GM18868 (cell line): ENCODE data around the gene DAB1.
"Not testable (repeated sequence)": the region's sequence is repeated elsewhere in the genome, so short reads cannot be mapped to it uniquely, and the experiment has no call there.

Experiments
- ATAC-seq: cut with Tn5 transposase; IDR thresholded peaks from one replicate; pipeline ENCODE4 v1.9.1; 2021; ENCODE audit warnings: mild to moderate bottlenecking, moderate library complexity; ENCODE audit not compliant: unreplicated experiment

DAB1 gene

DNA sequence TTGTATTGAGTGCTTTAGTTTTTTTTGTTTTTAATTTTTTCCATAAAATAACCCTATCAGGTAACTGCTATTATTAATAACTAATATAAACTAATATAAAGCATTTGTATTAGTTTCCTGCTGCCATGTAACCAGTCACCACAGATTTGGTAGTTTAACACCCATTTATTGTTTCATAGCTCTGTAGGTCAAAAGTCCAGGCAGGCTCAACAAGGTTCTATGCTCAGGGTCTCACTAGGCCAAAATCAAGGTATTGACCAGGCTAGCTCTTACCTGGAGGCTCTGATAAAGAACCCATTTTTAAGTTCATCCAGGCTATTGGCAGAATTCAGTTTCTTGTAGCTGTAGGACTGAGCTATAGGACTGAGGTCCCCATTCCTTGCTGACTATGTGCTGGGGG, 189.4 kb downstream of the DAB1 start:
- no peak for ATAC-seq

DNA sequence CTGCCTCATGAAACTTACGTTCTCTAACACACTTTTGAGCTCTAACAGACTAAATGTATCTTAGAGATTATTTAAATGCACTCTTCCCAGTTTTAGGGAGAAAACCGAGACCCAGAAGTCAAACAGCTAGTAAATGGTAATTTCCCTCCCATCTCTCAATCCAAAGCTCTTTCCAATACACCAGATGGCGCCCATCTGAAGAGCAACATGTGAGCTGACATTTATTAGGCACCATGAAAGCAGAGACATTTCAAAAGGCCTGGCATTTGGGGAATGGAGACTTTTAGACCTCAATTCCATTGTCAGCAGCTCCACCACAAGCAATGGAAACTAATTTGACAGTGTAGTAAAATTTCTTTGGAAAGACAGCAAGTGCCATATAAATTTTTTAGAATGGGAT, 191.4 kb downstream of the DAB1 start:
- ATAC-seq, result no peak

DNA sequence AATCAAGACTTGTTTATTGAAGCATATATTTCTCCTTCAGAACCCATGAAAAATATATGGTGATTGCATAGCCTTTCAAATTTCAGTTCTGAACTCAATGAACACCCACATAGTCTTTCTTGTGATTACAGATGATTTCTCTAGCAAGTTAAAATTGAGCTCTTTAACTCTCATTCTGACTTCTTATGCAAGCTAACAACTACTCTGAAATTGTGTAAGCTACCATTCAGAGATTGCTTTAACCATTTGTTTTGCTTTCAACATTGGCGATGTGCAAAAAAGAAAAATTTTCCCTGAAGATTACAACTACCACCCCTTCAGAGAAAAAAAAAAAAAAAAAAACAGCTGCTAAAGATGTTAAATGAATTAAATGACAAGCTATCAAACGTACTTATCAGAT, 193.9 kb downstream of the DAB1 start:
- no peak for ATAC-seq

DNA sequence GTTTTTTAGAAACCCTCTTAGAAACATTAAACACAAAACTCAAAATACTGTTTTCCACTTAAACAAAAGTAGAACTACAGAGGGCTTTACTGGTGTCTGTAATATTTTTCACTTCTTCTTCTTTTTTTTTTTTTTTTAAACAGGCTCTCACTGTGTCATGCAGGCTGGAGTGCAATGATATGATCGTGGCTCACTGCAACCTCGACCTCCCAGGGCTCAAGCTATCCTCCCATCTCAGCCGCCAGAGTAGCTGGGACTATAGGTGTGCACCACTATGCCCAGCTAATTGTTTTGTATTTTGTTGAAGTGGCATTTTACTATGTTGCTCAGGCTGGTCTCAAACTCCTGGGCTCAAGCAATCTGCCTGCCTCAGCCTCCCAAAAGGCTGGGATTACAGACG, 194.8 kb downstream of the DAB1 start:
- ATAC-seq, result no peak

DNA sequence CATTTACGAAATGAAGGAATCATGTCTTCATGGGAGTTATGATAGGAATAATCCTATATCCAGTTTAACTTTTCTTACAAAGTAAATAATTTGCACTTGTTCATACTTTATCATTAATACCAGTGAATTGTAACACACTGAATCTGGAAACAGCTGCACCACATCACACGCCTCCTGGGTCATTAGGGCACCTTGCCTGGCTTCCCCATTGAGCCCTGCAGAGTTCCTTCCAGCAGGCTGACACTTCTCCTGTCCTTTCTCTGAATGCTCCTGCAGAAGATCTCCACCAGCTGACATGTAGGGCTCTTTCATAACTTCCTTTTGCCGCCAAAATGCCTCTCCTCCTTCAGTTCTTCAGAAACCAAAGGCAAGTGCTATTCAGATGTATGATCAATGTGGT, 201.1 kb downstream of the DAB1 start:
- no peak for ATAC-seq

DNA sequence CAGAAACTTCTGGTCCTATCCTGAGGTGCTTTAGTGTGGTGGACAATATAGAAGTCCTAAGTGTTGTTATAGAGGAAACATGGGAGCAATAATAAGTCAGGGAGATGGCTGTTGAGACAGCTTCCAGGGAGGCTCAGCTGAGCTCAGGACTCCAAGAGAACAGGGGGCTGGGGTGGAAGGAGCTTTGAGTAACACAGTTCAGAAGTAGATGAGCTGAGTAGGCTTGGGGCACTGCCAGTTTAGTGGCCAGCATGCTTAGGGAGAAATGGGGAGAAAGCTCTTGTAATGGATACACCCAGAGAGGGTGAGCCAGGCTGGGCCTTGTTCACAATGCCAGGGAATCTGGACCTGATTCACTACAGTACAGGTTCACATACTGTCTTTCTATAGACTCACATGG, 201.6 kb downstream of the DAB1 start:
- no peak for ATAC-seq

DNA sequence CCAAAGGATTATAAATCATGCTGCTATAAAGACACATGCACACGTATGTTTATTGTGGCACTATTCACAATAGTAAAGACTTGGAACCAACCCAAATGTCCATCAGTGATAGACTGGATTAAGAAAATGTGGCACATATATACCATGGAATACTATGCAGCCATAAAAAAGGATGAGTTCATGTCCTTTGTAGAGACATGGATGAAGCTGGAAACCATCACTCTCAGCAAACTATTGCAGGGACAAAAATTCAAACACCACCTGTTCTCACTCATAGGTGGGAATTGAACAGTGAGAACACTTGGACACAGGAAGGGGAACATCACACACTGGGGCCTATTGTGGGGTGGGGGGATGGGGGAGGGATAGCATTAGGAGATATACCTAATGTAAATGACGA, 203.0 kb downstream of the DAB1 start:
- ATAC-seq, result not testable (repeated sequence)

DNA sequence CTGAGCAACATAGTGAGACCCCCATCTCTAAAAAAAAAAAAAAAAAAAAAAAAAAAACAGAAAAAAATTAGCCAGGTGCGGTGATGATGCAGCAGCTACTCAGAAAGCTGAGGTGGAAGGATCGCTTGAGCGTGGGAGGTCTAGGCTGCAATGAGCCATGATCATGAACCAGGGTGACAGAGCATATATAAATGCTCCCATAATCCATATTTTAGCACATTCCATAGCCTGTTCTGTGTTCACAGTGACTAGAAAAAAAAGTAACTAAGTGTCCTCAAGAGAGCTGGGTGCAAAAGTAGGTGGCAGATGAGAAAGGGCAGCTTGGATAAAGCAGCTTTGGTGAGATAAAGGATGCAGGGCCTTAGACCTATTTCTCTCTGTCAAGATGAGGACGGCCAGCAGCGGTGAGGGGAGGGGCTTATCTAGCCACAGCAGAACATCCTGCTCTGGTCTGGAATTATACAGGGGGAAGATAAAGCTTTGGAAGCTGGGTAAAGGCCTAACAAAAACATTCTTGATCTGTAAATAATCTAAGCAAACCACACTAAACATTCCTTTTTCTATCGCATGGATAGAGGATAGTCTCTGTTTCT, 205.3 kb downstream of the DAB1 start:
- ATAC-seq, result no peak

DNA sequence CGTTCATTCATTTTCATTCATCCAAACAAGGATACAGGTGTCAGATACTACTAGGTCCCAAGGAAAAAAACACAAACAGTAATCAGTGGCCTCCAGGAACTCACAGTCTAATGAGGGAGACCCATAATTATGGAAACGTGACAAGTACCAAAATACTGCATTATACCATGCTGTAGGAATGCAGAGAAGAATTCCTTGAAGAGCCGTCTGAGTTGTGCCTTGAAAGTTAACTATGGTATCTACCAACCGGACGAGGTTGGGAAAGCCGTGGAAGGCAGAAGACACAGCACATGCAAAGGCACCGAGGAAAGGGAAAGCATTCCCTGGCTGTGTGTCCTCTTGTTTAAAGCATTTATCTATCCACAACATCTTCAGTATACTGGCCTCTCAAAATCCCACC, 206.0 kb downstream of the DAB1 start:
- ATAC-seq, result no peak

DNA sequence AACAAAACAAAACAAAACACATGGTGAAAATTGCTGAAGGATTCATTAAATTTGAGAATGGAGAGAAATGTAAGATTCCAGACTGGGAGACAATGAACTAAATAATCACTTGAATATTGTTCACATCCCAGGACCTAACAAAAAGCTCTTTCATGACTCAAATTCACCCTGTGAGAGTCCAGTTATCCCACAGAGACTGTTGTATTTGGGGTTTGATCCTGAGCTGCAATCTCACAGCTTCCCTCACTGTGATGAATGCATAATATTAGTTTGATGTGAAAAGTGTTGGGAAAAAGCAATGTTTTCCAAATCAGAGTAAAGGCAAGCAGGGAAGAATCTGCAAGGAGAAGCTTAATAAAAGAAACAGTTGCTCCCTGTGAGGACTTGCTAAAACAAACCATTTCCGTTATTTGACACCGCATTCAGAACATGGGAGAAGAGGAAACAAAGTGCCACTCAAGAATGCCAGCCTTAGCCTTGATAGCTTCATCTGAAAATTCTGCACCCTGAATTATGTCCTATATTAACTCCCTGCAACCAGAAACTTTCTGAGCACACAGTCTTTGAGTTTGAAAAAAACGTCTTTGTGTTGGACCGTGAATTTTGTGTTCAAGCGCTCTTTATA, 208.8 kb downstream of the DAB1 start:
- no peak for ATAC-seq

DNA sequence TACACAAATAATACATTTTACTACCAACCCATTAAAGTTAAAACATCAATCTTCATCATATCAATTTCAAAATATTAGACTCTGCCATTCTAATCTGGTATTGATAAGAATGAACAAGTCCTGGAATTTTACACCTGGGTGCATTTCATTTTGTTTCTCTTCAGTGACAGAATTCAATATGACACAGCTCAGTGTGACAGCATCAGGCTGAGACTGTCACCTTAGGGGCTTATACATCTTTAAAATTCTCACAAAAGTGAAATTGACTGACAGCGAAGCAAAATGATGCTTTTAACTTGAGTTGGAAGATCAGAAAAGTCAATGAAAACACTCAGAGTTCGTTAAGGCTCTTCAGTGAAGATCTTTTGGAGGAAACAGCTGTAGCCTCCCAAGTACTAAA, 213.0 kb downstream of the DAB1 start:
- ATAC-seq, result no peak

DNA sequence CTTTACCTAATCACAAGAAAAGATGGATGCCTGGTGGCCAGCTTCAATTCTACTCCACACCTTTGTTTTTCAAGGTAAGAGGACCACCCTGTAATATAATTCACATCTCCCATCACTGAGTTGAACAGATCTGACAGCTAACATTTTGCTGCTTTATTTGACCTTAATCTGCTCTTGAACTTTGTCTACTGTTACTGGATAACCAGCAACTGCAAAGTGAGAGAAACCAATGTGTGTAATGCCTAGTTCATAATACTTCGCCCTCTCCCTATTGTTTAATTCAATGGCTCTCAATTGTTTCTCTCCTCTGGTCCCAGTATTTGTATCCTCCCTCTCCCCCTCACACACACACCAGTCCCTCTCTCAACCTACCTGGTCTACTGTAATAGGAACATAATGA, 214.4 kb downstream of the DAB1 start:
- ATAC-seq, result no peak

DNA sequence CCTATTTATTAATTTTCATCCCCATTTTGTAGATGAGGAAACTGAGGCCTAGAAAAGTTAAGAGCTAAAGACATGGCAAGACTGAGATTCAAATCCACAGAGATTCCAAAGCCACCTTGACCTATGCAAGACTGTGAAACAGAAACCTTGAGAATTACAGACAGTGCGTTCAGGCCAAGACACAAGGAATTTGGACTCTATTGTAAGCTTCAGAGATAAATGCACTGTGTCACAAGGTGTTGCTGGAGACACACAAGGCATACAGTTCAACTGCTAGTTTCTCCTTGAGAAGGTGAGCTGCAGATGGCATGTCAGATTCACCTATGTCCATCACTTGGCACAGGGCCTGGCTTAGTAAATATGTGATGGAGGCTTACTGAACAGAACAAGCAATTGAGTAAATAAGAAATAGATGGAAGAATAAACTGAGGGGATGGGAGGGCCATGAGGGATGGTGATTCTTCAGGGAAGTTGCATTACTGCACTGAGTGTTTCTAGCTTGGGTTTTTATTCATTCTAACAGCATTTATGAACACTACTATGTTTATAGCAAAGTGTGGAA, 215.0 kb downstream of the DAB1 start:
- no peak for ATAC-seq

DNA sequence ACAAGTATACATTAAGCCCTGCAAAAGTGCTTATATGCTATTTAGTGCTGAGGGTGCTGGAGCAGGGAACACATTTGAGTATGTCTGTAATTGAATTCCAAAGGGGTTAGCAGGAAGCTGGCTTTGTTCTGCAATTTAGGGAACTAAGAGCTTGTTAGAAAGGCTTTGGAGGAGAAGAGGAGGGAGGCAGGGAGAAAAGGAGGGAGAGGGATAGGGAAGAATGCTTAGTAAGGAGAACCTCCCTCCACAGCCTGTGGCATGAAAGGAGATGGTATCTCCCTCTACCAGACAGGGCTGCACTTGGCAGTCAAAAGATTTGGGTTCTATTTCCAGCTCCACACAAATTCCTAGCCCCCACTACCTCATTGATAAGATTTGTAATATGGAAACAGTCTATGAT, 217.8 kb downstream of the DAB1 start:
- no peak for ATAC-seq

DNA sequence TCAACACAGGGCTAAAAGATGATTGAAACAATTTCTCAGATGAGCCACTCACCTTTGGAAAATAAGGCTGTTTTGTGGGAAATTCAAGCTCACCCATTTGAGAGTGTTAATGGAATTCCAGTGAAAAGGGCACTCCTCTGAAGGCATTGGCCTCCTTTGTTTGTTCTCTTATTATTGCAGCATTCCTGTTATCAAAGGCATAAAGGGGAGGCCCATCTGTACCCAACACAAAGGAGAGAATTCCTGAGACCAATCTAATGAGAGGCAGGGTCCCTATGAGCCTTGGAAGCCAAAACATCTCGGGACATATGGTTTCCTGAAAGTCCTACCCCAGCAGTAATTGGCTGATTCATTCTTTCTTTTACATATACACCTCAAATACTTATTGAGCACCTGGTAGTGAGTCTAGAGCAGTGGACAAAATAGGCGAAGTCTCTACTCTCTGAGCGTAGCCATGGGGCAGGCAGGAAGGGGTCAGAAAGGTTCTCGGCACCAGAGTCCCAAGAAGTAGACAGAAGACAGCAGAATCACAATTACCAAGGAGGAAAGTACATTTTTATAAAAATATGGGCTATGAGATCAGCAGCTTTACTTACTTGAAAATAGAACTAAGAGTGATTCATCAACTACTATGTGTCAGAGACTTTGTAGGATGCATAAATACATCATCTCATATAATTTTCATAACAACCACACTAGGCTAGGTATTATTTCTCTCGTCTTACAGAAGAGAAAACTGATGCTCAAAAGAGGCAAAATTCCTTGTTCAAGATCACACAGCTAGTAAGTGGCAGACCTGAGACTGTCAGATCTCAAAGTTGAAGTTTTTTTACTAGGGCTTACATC, 218.7 kb downstream of the DAB1 start:
- no peak for ATAC-seq

DNA sequence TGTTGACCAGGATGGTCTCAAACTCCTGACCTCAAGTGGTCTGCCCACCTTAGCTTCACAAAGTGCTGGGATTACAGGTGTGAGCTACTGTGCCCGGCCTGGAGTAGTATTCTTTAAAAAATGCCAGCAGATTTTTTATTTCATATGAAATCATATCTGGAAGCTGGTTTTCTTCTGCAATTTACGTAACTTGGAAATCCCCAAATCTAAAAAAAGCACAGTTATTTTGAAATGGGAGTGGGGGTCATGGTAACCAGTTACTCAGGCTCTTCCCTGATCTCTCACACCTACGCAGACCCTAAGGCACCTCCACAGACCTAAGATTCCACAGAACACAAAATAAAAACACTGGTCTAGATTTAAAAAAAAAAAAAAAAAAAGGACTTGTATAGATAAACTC, 219.8 kb downstream of the DAB1 start:
- ATAC-seq, result peak; percentile 69

DNA sequence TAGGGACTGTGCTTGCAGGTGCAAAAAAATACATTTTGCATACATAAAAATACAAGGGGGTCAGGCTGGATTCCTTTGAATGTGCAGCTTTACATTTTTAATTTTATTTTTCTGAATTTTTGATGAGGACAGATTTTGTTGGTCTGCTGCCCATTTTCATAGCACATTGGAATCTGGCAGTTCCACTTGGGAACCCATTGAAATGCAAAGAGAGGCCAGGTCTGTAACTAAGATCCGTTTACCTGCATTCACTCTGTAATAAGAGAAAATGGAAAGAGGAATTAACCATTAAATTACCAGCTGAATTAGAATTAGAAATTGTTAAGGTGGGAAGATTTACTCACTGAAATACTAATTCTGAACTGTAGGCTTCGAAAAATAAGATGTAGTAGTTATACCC, 221.6 kb downstream of the DAB1 start:
- ATAC-seq, result no peak

DNA sequence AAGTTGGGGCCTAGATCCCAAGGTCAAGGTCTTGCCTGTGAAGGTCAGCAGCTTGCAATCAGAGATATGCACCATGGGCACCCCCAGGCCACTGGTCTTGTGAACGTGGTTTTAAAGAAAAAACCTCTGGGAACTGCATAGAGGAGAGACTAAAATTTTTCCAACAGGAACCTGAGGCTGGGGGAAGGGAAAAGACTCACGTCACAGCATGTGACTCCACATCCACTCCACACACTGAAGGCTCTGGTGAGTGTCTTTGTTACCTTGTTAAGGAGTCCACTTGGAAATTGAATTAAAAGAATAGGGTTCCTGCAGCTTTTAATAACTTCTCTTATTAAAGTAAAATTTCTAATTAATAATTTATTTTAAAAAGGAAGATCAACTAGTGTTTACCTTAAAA, 224.9 kb downstream of the DAB1 start:
- ATAC-seq, result no peak

DNA sequence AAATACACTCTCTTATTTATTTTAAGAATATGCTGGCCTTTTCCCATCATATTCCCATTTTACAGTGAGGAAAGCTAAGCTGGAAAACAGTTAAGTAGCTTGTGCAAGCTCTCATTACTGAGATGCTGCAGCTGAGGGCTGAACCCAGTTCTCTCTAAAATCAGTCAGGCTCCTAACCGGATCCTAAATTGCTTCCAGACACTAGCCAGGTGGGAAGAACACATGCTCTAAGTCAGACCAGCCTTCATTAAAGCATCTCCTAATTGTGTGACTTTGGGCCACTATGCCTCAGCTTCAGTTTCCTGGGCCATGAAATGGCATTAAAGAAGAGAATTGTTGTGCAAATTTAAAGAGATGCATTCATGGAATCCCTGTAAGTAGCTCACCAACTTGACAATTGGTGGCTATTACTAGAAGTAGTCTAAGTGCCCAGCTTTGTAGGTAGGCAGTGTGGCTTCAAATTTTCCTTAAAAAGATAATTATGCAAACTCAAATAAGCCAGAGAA, 228.4 kb downstream of the DAB1 start:
- ATAC-seq, result no peak

DNA sequence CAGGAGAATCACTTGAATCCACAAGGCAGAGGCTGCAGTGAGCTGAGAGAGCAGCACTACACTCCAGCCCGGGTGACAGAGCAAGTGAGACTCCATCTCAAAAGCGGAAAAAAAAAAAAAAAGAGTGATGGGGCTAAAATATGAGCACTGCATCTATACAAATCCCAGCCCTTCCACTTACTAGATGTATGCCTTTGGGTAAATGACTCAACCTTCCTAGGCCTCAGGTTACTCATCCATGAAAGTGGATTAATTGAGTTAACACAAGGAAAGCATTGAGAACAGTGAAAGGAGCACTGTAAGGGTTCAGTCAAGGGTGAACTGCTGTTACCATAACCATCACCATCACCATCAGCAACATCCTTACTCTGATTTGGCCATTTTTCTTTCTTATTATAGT, 231.6 kb downstream of the DAB1 start:
- no peak for ATAC-seq

DNA sequence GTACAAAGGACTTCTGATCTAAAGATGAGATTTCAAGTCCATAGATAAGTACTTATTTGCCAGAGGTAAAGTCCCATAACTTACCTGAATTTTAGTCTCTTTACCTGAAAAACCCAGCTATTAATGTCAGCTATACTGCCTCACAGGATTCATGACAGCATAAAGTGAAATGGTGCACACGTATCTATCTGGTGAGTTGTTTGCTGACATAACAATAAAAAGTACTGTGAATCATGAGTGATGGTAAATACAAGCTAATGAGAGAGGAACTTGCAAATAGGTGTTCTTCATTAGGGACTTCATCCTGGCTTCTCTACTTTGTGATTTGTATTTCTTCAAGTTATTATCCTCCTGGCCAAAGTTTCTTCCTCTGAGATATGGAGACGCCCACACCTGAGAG, 233.0 kb downstream of the DAB1 start:
- ATAC-seq, result no peak

DNA sequence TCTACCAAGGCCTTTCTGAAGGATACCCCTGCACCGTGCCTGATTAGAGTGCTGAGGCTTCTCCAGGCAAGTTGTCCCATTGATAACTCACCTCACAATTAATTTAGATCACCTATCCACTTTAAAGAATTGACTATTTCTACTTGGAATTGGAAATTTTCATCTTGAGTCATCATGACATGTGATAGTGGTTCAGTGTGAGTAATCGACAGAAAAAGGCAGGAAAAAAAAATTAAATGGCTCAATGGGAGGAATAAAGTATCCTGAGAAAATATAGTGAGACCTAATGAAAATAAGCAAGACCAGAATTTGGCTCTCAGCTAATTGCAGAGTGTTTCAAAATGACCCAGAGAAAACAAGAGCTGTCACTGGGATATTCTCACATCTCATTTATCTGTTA, 235.7 kb downstream of the DAB1 start:
- ATAC-seq, result no peak
